A549 (cell line): ENCODE data around the gene CADPS2. TPM values are rescaled to one million over a fixed set of nuclear protein-coding genes. Genes with fewer than 3 reads are reported as not detected.

ENCODE experiments used
- ATAC-seq, 2 experiments: fragments of 200-7000 bp in 1 of 2; fragments of >200 bp in 1 of 2; cut with Nextera tagmentation in 1 of 2; cut with Tn5 transposase in 1 of 2; 3 replicates each; pipeline versions ENCODE4 v1.8.0 to v1.9.1; 2018 to 2020; ENCODE audit warnings: mild to moderate bottlenecking in 1 of 2, moderate library complexity in 1 of 2
- CTCF ChIA-PET: fragments of 300-600 bp; sonication (Branson Sonifier 250); formaldehyde crosslinking; extraction: SDS; loops from one replicate; lab custom pipeline; 2021; ENCODE audit warnings: antibody characterized with exemption, inconsistent platforms; lab: Yijun Ruan, JAX
- POLR2A ChIA-PET: fragments of 350-600 bp; formaldehyde crosslinking; extraction: SDS; loops from one replicate; lab custom pipeline; 2021; ENCODE audit warnings: antibody characterized with exemption, inconsistent platforms; lab: Yijun Ruan, JAX
- DNase-seq, 2 experiments: peaks; one replicate each; pipeline versions ENCODE4 v3.0.0 to v3.0.0-alpha.2; 2011 to 2016; ENCODE audit warnings: low read depth in 1 of 2, low spot score in 1 of 2
- FAIRE-seq: peaks from 2 replicates; lab custom pipeline; 2011; peaks lifted over from hg19 to GRCh38; lab: Jason Lieb, UNC
- H3K27ac ChIP-seq, 2 experiments: fragments of >200 bp; sonication (Bioruptor Twin); formaldehyde crosslinking; 3 replicates each; pipeline ENCODE4 v1.5.1; 2016 to 2017
- H3K4me1 ChIP-seq: fragments of >200 bp; sonication (Bioruptor Twin); formaldehyde crosslinking; 3 replicates; pipeline ENCODE4 v1.6.1; 2016
- H3K4me2 ChIP-seq: fragments of >200 bp; sonication (Bioruptor Twin); formaldehyde crosslinking; 3 replicates; pipeline ENCODE4 v1.6.1; 2016
- H3K4me3 ChIP-seq: fragments of >200 bp; sonication (Bioruptor Twin); formaldehyde crosslinking; 3 replicates; pipeline ENCODE4 v1.5.1; 2016
- H3K9me3 ChIP-seq: fragments of >200 bp; sonication (Bioruptor Twin); formaldehyde crosslinking; 3 replicates; pipeline ENCODE4 v1.6.1; 2016
- BHLHE40 ChIP-seq: IDR thresholded peaks from 2 replicates; pipeline ENCODE4 v1.6.1; 2012; ENCODE audit warnings: low read depth, low read length, inconsistent platforms
- CEBPB ChIP-seq, 2 experiments: fragments of >200 bp in 1 of 2; sonication (Bioruptor Twin) in 1 of 2; formaldehyde crosslinking in 1 of 2; IDR thresholded peaks; 2 replicates each; pipeline ENCODE4 v1.6.1; 2012 to 2016
- CHD2 ChIP-seq: fragments of 150-350 bp; IDR thresholded peaks from 2 replicates; pipeline ENCODE4 v1.6.1; 2014; ENCODE audit warnings: low read length; ENCODE audit not compliant: partially characterized antibody
- CHD4 ChIP-seq: fragments of 200-600 bp; sonication (generic); IDR thresholded peaks from 2 replicates; pipeline ENCODE4 v1.6.1; 2016; ENCODE audit warnings: antibody characterized with exemption, mild to moderate bottlenecking, borderline replicate concordance
- CTCF ChIP-seq: fragments of >200 bp; sonication (Bioruptor Twin); formaldehyde crosslinking; IDR thresholded peaks from 3 replicates; pipeline ENCODE4 v1.5.1; 2016
- E2F6 ChIP-seq: IDR thresholded peaks from 2 replicates; pipeline ENCODE4 v1.6.1; 2012; ENCODE audit warnings: low read depth, borderline replicate concordance
- EHF ChIP-seq: fragments of 250-450 bp; sonication (Bioruptor Pico); IDR thresholded peaks from 2 replicates; pipeline ENCODE4 v1.5.0; 2020; ENCODE audit warnings: mild to moderate bottlenecking
- EP300 ChIP-seq, 2 experiments: fragments of >200 bp; sonication (Bioruptor Twin); formaldehyde crosslinking; IDR thresholded peaks; 2 replicates in 1 of 2; 3 replicates in 1 of 2; pipeline ENCODE4 v1.6.1; 2016 to 2017
- FOSB ChIP-seq: fragments of 250-450 bp; sonication (Bioruptor Pico); IDR thresholded peaks from 2 replicates; pipeline ENCODE4 v1.5.0; 2020; ENCODE audit warnings: mild to moderate bottlenecking, moderate library complexity
- GATA3 ChIP-seq: IDR thresholded peaks from 2 replicates; pipeline ENCODE4 v1.6.1; 2012; ENCODE audit warnings: borderline replicate concordance
- HEYL ChIP-seq: fragments of 250-450 bp; sonication (Bioruptor Pico); IDR thresholded peaks from 2 replicates; pipeline ENCODE4 v1.8.0; 2021; ENCODE audit warnings: mild to moderate bottlenecking, moderate library complexity
- HOXB5 ChIP-seq: fragments of 250-450 bp; sonication (Bioruptor Pico); IDR thresholded peaks from 2 replicates; pipeline ENCODE4 v1.5.0; 2020; ENCODE audit warnings: mild to moderate bottlenecking, moderate library complexity
- JUN ChIP-seq, 2 experiments: fragments of >200 bp; sonication (Bioruptor Twin); formaldehyde crosslinking; IDR thresholded peaks; 2 replicates in 1 of 2; 3 replicates in 1 of 2; pipeline ENCODE4 v1.6.1; 2016 to 2017
- KDM5A ChIP-seq: fragments of 200-600 bp; sonication (generic); IDR thresholded peaks from 2 replicates; pipeline ENCODE4 v1.6.1; 2016; ENCODE audit warnings: antibody characterized with exemption, mild to moderate bottlenecking
- MAFK ChIP-seq: fragments of 450-650 bp; IDR thresholded peaks from 2 replicates; pipeline ENCODE4 v1.6.1; 2014; ENCODE audit not compliant: partially characterized antibody
- MAX ChIP-seq: IDR thresholded peaks from 2 replicates; pipeline ENCODE4 v1.6.1; 2012
- NFE2L2 ChIP-seq: fragments of 150-350 bp; conservative IDR thresholded peaks from 2 replicates; pipeline ENCODE4 v1.6.1; 2014; ENCODE audit warnings: low read length
- RARB ChIP-seq: fragments of 250-450 bp; sonication (Bioruptor Pico); IDR thresholded peaks from 2 replicates; pipeline ENCODE4 v1.8.0; 2021; ENCODE audit warnings: mild to moderate bottlenecking, moderate library complexity
- RCOR1 ChIP-seq: fragments of 150-350 bp; IDR thresholded peaks from 2 replicates; pipeline ENCODE4 v1.6.1; 2014; ENCODE audit warnings: antibody characterized with exemption, low read length, low read depth
- RFX5 ChIP-seq: fragments of 450-650 bp; IDR thresholded peaks from 2 replicates; pipeline ENCODE4 v1.7.1; 2014; ENCODE audit warnings: antibody characterized with exemption, mild to moderate bottlenecking, moderate library complexity
- SMC3 ChIP-seq: fragments of >200 bp; sonication (Bioruptor Twin); formaldehyde crosslinking; IDR thresholded peaks from 3 replicates; pipeline ENCODE4 v1.6.1; 2018; ENCODE audit warnings: inconsistent platforms
- ZC3H11A ChIP-seq: fragments of 450-650 bp; IDR thresholded peaks from 2 replicates; pipeline ENCODE4 v1.6.1; 2014; ENCODE audit warnings: antibody characterized with exemption, mild to moderate bottlenecking
- ZNF302 ChIP-seq: fragments of 250-450 bp; sonication (Bioruptor Pico); IDR thresholded peaks from 2 replicates; pipeline ENCODE4 v1.9.0; 2021; ENCODE audit warnings: inconsistent platforms, mild to moderate bottlenecking, moderate library complexity
- WGBS: methylation state at CpG from one replicate; pipeline ENCODE4 v1.1.6; 2017; ENCODE audit errors: missing lambda C conversion rate; 5-methylcytosine and 5-hydroxymethylcytosine counted together
- polyA plus RNA-seq, 4 experiments: library from polyadenylated mRNA; depleted of rRNA in 3 of 4; stranded (reverse); fragments of >200 nt; fragmentation: RNase III in 1 of 4; extraction: RNeasy Plus Mini Kit Qiagen cat#74134 plus additional on column Dnase treatment in 1 of 4; gene quantifications; 2 replicates in 3 of 4; 3 replicates in 1 of 4; pipeline ENCODE4 v1.2.3, GENCODE V29; 2011 to 2017
- TF ChIP-seq, protein P1 (sequence below): fragments of 250-450 bp; sonication (Bioruptor Pico); IDR thresholded peaks from 2 replicates; pipeline ENCODE4 v1.5.0; 2020; ENCODE audit warnings: low read depth, mild to moderate bottlenecking, moderate library complexity
- TF ChIP-seq, protein P2 (sequence below): fragments of 250-450 bp; sonication (Bioruptor Pico); IDR thresholded peaks from 2 replicates; pipeline ENCODE4 v1.5.0; 2021; ENCODE audit warnings: mild to moderate bottlenecking, moderate library complexity, borderline replicate concordance
- TF ChIP-seq, protein P3 (sequence below): IDR thresholded peaks from 2 replicates; pipeline ENCODE4 v1.6.1; 2012
- TF ChIP-seq, protein P4 (sequence below): fragments of 450-650 bp; IDR thresholded peaks from 2 replicates; pipeline ENCODE4 v1.6.1; 2014; ENCODE audit warnings: antibody characterized with exemption

Gene CADPS2
- polyA plus RNA-seq, 2 of the 4 experiments (the other 2 are of a cell fraction) = 0.04 to 0.10 TPM

- CTCF ChIA-PET = no interaction called here
- no peak for FAIRE-seq
- Histone ChIP-seq H3K9me3 (no peaks in the 10 kb centered on the region), H3K4me2 (no peak overlapping the region), H3K4me1 (no peaks in the 10 kb centered on the region)
- no peak for DNase-seq
- ATAC-seq = no peak
- TF ChIP-seq ZC3H11A (no peak), GATA3 (no peak), MAX (no peak), RARB (CRISPR knock-in tag) (no peak), EP300 (IDR thresholded peaks at IDR 0.05) (no peak), RFX5 (no peak), RCOR1 (no peak), BHLHE40 (no peak), CTCF (no peak), SMC3 (no peak), HOXB5 (CRISPR knock-in tag) (no peak), EHF (CRISPR knock-in tag) (no peak), JUN (IDR thresholded peaks at IDR 0.05) (no peak), NFE2L2 (no peak)
- TF ChIP-seq, protein P1, sequence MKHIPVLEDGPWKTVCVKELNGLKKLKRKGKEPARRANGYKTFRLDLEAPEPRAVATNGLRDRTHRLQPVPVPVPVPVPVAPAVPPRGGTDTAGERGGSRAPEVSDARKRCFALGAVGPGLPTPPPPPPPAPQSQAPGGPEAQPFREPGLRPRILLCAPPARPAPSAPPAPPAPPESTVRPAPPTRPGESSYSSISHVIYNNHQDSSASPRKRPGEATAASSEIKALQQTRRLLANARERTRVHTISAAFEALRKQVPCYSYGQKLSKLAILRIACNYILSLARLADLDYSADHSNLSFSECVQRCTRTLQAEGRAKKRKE (CRISPR knock-in tag) = no peak
- TF ChIP-seq, protein P2, sequence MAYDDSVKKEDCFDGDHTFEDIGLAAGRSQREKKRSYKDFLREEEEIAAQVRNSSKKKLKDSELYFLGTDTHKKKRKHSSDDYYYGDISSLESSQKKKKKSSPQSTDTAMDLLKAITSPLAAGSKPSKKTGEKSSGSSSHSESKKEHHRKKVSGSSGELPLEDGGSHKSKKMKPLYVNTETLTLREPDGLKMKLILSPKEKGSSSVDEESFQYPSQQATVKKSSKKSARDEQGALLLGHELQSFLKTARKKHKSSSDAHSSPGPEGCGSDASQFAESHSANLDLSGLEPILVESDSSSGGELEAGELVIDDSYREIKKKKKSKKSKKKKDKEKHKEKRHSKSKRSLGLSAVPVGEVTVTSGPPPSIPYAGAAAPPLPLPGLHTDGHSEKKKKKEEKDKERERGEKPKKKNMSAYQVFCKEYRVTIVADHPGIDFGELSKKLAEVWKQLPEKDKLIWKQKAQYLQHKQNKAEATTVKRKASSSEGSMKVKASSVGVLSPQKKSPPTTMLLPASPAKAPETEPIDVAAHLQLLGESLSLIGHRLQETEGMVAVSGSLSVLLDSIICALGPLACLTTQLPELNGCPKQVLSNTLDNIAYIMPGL (CRISPR knock-in tag) = no peak
- TF ChIP-seq, all 56 proteins: peak for 0
- 0% methylated on average over 4 of the region's 4 CpGs for whole genome bisulfite sequencing
- POLR2A ChIA-PET = no interaction called here
- Histone ChIP-seq H3K4me3 (no peak overlapping the region), H3K27ac (no peak overlapping the region)
Measured at GRCh38 chr7:122572706-122573105, 313.6 kb downstream of the CADPS2 start.

DNA sequence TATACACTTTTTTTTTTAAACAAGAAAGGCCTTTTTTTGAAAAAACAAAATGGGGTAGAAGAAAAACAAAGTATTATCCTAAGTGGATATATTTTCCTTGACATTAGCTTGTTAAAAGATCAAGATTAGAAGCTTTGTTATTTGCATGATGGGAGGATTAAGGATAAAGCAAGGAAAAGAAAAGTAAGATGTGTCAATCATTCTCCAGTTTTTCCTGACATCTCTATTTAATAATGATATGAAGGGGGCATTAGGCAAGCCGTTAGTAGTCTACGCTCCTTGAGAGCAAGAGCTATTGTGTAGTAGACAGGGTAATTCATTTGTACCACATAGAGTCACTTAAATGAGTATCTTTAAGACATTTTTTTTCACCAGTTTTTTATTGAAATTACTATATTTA lies 324.9 kb downstream of the CADPS2 start:
- ChIA-PET POLR2A (no interaction called here), CTCF (no interaction called here)
- no peaks in the 10 kb centered on the region for H3K4me1 ChIP-seq
- DNase-seq (no peak), FAIRE-seq (no peak)
- H3K4me2 ChIP-seq = no peak overlapping the region
- 2% methylated on average over 2 of the region's 2 CpGs for WGBS
- no peak overlapping the region for H3K4me3 ChIP-seq
- TF ChIP-seq CEBPB (IDR thresholded peaks at IDR 0.05) (no peak), NFE2L2 (no peak), ZC3H11A (no peak), MAFK (no peak), KDM5A (no peak), FOSB (CRISPR knock-in tag) (no peak), CHD4 (no peak), CHD2 (no peak), ZNF302 (CRISPR knock-in tag) (no peak), SMC3 (no peak), E2F6 (no peak), HEYL (CRISPR knock-in tag) (no peak)
- TF ChIP-seq, protein P3, sequence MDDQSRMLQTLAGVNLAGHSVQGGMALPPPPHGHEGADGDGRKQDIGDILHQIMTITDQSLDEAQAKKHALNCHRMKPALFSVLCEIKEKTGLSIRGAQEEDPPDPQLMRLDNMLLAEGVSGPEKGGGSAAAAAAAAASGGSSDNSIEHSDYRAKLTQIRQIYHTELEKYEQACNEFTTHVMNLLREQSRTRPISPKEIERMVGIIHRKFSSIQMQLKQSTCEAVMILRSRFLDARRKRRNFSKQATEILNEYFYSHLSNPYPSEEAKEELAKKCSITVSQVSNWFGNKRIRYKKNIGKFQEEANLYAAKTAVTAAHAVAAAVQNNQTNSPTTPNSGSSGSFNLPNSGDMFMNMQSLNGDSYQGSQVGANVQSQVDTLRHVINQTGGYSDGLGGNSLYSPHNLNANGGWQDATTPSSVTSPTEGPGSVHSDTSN = no peak
- TF ChIP-seq, protein P2 (CRISPR knock-in tag) = no peak
- TF ChIP-seq, protein P4, sequence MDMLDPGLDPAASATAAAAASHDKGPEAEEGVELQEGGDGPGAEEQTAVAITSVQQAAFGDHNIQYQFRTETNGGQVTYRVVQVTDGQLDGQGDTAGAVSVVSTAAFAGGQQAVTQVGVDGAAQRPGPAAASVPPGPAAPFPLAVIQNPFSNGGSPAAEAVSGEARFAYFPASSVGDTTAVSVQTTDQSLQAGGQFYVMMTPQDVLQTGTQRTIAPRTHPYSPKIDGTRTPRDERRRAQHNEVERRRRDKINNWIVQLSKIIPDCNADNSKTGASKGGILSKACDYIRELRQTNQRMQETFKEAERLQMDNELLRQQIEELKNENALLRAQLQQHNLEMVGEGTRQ = no peak
- TF ChIP-seq, all 56 proteins: peak for 0
- Histone ChIP-seq H3K27ac (no peak overlapping the region), H3K9me3 (no peaks in the 10 kb centered on the region)
- no peak for ATAC-seq
